Stimulated activated naive B cell treated with anti-CD40 and anti-IgM and Interleukin-4, amounts not matched to agents 10 μg/mL and 1 μg/mL and 100 μg/mL, for 72 hours (primary cell): ENCODE measurements around the gene ZNF483.
"Not testable (repeated sequence)": the region's sequence is repeated elsewhere in the genome, so short reads cannot be mapped to it uniquely, and the experiment has no call there.

Experiments used
- ATAC-seq, 2 donors: fragments of 150-1000 bp; cut with Tn5 transposase; replicated peaks; 2 replicates each; pipeline ENCODE4 v1.10.0; 2021; ENCODE audit warnings: moderate library complexity in 1 of 2
- DNase-seq: peaks from one replicate; pipeline ENCODE4 v3.0.0; 2021
- H3K27ac Mint-ChIP-seq: one replicate; pipeline ENCODE4 v1.8.0; 2022; ENCODE audit warnings: mild to moderate bottlenecking, mixed read lengths
- H3K27me3 Mint-ChIP-seq, 2 donors: one replicate each; pipeline ENCODE4 v1.8.0; 2022; ENCODE audit warnings: mixed read lengths in 2 of 2
- H3K36me3 Mint-ChIP-seq, 2 donors: one replicate each; pipeline ENCODE4 v1.8.0; 2022; ENCODE audit warnings: mixed read lengths in 2 of 2, mild to moderate bottlenecking in 1 of 2
- H3K4me1 Mint-ChIP-seq, 2 donors: one replicate each; pipeline ENCODE4 v1.8.0; 2022; ENCODE audit warnings: mixed read lengths in 2 of 2, mild to moderate bottlenecking in 1 of 2
- H3K4me3 Mint-ChIP-seq, 2 donors: one replicate each; pipeline ENCODE4 v1.8.0; 2022; ENCODE audit warnings: mild to moderate bottlenecking in 2 of 2, mixed read lengths in 2 of 2, moderate library complexity in 1 of 2
- H3K9me3 Mint-ChIP-seq, 2 donors: one replicate each; pipeline ENCODE4 v1.8.0; 2022; ENCODE audit warnings: mixed read lengths in 2 of 2, mild to moderate bottlenecking in 1 of 2

Gene ZNF483

GRCh38 chr9:111610845-111611244 is 85.9 kb downstream of the ZNF483 start:
- no peak overlapping the region for H3K4me3 Mint-ChIP-seq
- DNase-seq (no peak), ATAC-seq (no peak)
- no peak overlapping the region for H3K27ac Mint-ChIP-seq
- no peaks in the 10 kb centered on the region for H3K9me3 Mint-ChIP-seq
- peaks cover 63 to 70% of the 10 kb centered on the region in 2 donors for H3K27me3 Mint-ChIP-seq
- H3K4me1 Mint-ChIP-seq: no peaks in the 10 kb centered on the region
- H3K36me3 Mint-ChIP-seq: no peaks in the 10 kb centered on the region

DNA sequence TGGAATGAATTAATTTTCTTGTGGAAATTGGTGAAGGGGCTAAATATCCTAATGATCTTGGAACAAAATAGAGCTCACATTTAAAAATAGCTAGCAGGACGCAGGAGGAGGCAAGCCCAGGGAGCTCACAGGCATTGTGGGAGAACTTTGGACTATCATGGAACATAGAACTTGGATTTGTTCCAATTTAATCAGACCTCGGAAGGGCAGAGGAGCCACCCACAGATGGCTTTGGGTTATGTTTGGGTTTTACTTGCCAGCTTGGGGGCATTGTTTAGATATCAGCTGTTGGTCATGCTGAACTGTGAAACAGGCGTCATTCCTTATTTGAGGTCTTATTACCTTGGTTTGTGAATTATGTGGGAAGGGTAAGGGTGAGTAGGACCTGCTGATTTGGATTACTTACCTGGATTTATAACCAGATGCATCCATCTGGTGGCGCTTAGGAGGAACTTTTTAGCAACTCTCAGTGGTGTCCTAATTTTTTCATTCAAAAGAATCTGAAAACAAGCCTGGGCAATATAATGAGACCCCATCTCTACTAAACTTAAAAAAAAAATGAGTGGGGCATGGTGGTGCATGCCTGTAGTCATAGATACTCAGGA is 88.6 kb downstream of the ZNF483 start:
- H3K36me3 Mint-ChIP-seq: no peaks in the 10 kb centered on the region
- no peaks in the 10 kb centered on the region for H3K4me1 Mint-ChIP-seq
- no peak overlapping the region for H3K4me3 Mint-ChIP-seq
- no peak overlapping the region for H3K27ac Mint-ChIP-seq
- H3K27me3 Mint-ChIP-seq: peaks cover 63 to 67% of the 10 kb centered on the region in 2 donors
- no peaks in the 10 kb centered on the region for H3K9me3 Mint-ChIP-seq
- ATAC-seq: no peak
- no peak for DNase-seq

GRCh38 chr9:111615928-111616327 is 90.9 kb downstream of the ZNF483 start:
- no peak for ATAC-seq
- no peak overlapping the region for H3K4me3 Mint-ChIP-seq
- peaks cover 43 to 50% of the 10 kb centered on the region in 2 donors for H3K27me3 Mint-ChIP-seq
- H3K27ac Mint-ChIP-seq: no peak overlapping the region
- no peaks in the 10 kb centered on the region for H3K4me1 Mint-ChIP-seq
- H3K9me3 Mint-ChIP-seq: no peaks in the 10 kb centered on the region
- DNase-seq: no peak
- no peaks in the 10 kb centered on the region for H3K36me3 Mint-ChIP-seq

DNA sequence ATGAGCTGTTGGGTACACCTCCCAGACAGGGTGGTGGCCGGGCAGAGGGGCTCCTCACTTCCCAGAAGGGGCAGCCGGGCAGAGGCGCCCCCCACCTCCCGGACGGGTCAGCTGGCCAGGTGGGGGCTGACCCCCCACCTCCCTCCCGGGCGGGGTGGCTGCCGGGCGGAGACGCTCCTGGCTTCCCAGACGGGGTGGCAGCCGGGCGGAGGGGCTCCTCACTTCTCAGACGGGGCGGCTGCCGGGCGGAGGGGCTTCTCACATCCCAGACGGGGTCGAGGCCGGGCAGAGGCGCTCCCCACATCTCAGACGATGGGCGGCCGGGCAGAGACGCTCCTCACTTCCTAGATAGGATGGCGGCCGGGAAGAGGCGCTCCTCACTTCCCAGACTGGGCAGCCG is 92.4 kb downstream of the ZNF483 start:
- not testable (repeated sequence) for H3K9me3 Mint-ChIP-seq, H3K4me1 Mint-ChIP-seq, ATAC-seq, H3K27ac Mint-ChIP-seq, H3K36me3 Mint-ChIP-seq, DNase-seq, H3K4me3 Mint-ChIP-seq
- H3K27me3 Mint-ChIP-seq: peaks cover 35 to 49% of the 10 kb centered on the region in 2 donors

- DNase-seq (no peak), ATAC-seq (peak; percentile 55 to 72)
- H3K4me3 Mint-ChIP-seq: no peak overlapping the region
- peaks cover 0 to 2% of the 10 kb centered on the region in 2 donors for H3K9me3 Mint-ChIP-seq
- no peak overlapping the region for H3K27ac Mint-ChIP-seq
- no peaks in the 10 kb centered on the region for H3K36me3 Mint-ChIP-seq
- H3K27me3 Mint-ChIP-seq: peaks cover 8 to 15% of the 10 kb centered on the region in 2 donors
- H3K4me1 Mint-ChIP-seq: no peaks in the 10 kb centered on the region
Observed at GRCh38 chr9:111621895-111622480, 97.0 kb downstream of the ZNF483 start.

DNA sequence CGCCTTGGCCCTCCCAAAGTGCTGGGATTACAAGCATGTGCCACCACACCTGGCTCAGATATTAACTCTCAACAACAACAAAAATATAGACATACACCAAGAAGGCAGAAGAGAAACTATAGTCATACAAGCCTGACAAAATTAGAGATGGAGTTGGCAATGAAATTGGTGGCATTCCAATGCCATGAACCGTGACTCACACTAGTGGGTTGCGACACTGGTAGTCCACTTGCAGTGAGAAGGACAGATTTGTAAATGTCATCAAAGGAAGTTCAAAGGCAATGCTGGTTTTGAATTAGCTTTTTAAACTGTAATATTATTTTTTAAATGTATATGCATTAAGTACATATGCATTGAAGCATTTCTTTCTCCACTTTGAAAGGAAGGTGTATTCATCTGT is 97.6 kb downstream of the ZNF483 start:
- Mint-ChIP-seq H3K27me3 (peaks cover 8 to 15% of the 10 kb centered on the region in 2 donors), H3K27ac (no peak overlapping the region), H3K9me3 (peaks cover 0 to 2% of the 10 kb centered on the region in 2 donors), H3K4me3 (no peak overlapping the region), H3K36me3 (no peaks in the 10 kb centered on the region), H3K4me1 (no peaks in the 10 kb centered on the region)
- ATAC-seq: no peak
- DNase-seq: no peak
